Hippocampal formation (tissue), 2 donors: ENCODE measurements around the gene GBF1.
"Not testable (repeated sequence)": the region's sequence is repeated elsewhere in the genome, so short reads cannot be mapped to it uniquely, and the experiment has no call there.

ENCODE experiments used
- DNase-seq, 2 donors: peaks; one replicate each; lab custom pipeline; 2025; lab: John Stamatoyannopoulos, UW

GBF1 gene

GRCh38 chr10:102267748-102268147 lies 22.4 kb downstream of the GBF1 start:
- DNase-seq: no peak

GRCh38 chr10:102268375-102268888 lies 23.1 kb downstream of the GBF1 start:
- no peak for DNase-seq

- no peak for DNase-seq
These were observed 23.7 kb downstream of the GBF1 start for GRCh38 chr10:102269017-102269416.

GRCh38 chr10:102274062-102274461 lies 28.7 kb downstream of the GBF1 start:
- no peak for DNase-seq

- no peak for DNase-seq
These were observed 30.0 kb downstream of the GBF1 start for GRCh38 chr10:102275343-102275742.

GRCh38 chr10:102279104-102279503 lies 33.8 kb downstream of the GBF1 start:
- DNase-seq: no peak

GRCh38 chr10:102280397-102281101 lies 35.2 kb downstream of the GBF1 start:
- no peak for DNase-seq

GRCh38 chr10:102281102-102281487 lies 35.8 kb downstream of the GBF1 start:
- DNase-seq: no peak

- DNase-seq: no peak
These were observed 38.2 kb downstream of the GBF1 start for GRCh38 chr10:102283488-102283887.

- no peak for DNase-seq
These were observed 38.6 kb downstream of the GBF1 start for GRCh38 chr10:102283890-102284289.

- no peak for DNase-seq
These were observed 39.2 kb downstream of the GBF1 start for GRCh38 chr10:102284531-102284930.

GRCh38 chr10:102285133-102285532 lies 39.8 kb downstream of the GBF1 start:
- DNase-seq: no peak

- no peak for DNase-seq
These were observed 40.9 kb downstream of the GBF1 start for GRCh38 chr10:102286216-102286615.

GRCh38 chr10:102287538-102287937 lies 42.2 kb downstream of the GBF1 start:
- no peak for DNase-seq

- no peak for DNase-seq
These were observed 42.7 kb downstream of the GBF1 start for GRCh38 chr10:102287991-102288390.

GRCh38 chr10:102289356-102289755 lies 44.0 kb downstream of the GBF1 start:
- no peak for DNase-seq

- DNase-seq: no peak
These were observed 44.5 kb downstream of the GBF1 start for GRCh38 chr10:102289840-102290239.

- no peak for DNase-seq
These were observed 46.0 kb downstream of the GBF1 start for GRCh38 chr10:102291221-102291905.

- DNase-seq: no peak
These were observed 51.8 kb downstream of the GBF1 start for GRCh38 chr10:102297101-102297500.

GRCh38 chr10:102298899-102299298 lies 53.6 kb downstream of the GBF1 start:
- no peak for DNase-seq

GRCh38 chr10:102299873-102300272 lies 54.5 kb downstream of the GBF1 start:
- no peak for DNase-seq

- DNase-seq: no peak
These were observed 55.0 kb downstream of the GBF1 start for GRCh38 chr10:102300278-102300843.

GRCh38 chr10:102300912-102301311 lies 55.6 kb downstream of the GBF1 start:
- DNase-seq: not testable (repeated sequence)
